ENCODE measurements around the gene PDAP1.

- no peak for TF ChIP-seq REST (IDR thresholded peaks at IDR 0.05)
- no peak for TF ChIP-seq CTCF (IDR thresholded peaks at IDR 0.05; ENCODE audit: low read depth, low read length, missing input control)
- TF ChIP-seq TAF1 (conservative IDR thresholded peaks at IDR 0.05): no peak
- TF ChIP-seq EGR1 (IDR thresholded peaks at IDR 0.05; ENCODE audit: low read depth in 2 of 2): no peak
- no peak for TF ChIP-seq GABPA (IDR thresholded peaks at IDR 0.05 in 1 of 2, conservative IDR thresholded peaks at IDR 0.05 in 1 of 2)
- no peak for TF ChIP-seq JUND (IDR thresholded peaks at IDR 0.05)
Observed at GRCh38 chr7:99407872-99408378, 472 bp downstream of the PDAP1 start.

All from liver (tissue), 3 donors.